ENCODE results near the gene REEP3. TPM values are rescaled to one million over a fixed set of nuclear protein-coding genes. Genes with fewer than 3 reads are reported as not detected.

REEP3 gene
- total and polyA plus RNA-seq, 2 donors (not counting 1 experiment from before 2014, with no cell fraction given), result 2.2 to 8.8 TPM

DNA sequence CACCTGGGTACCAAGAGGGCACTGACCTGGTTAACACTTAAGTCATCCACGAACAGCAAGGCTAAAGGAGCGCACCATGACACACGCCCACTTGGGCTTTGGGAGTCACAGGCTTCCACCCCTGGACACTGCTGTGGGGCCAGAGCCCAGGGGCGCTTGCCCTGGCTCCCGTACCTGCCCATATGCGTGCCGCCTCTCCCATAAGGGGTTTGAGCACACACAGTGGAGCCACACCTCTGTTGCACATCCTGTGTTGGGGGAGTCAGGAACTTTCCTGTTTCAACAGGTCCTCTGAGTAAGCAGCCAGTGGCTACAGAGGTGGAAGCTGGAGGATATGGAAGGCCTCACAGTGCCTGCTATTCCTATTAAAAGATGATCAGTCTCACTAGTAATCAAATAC is 152.0 kb downstream of the REEP3 start:
- Mint-ChIP-seq H3K4me3 (no peak overlapping the region), H3K27ac (no peak overlapping the region), H3K27me3 (no peaks in the 10 kb centered on the region), H3K9me3 (ENCODE audit: insufficient read depth) (no peaks in the 10 kb centered on the region), H3K4me1 (no peaks in the 10 kb centered on the region)
- no peak overlapping the region for H2AFZ ChIP-seq (ENCODE audit: insufficient read depth, low read depth, low read length, poor library complexity, severe bottlenecking)
- CTCF ChIA-PET, result no interaction called here
- no peaks in the 10 kb centered on the region for H3K79me2 ChIP-seq (ENCODE audit: control insufficient read depth, insufficient read depth, low read length)
- no peaks in the 10 kb centered on the region for H3K9me3 ChIP-seq (ENCODE audit: control extremely low read depth in 1 of 3, control insufficient read depth in 2 of 3, insufficient read depth in 1 of 3, low read length in 2 of 3)
- intact Hi-C loops (cut with micrococcal nuclease), result no loop called here
- no peaks in the 10 kb centered on the region for H3K36me3 ChIP-seq (replicated peaks in 1 of 2; ENCODE audit: control extremely low read depth in 1 of 2, control insufficient read depth in 1 of 2, extremely low read depth in 1 of 2, insufficient read depth in 2 of 2, low read length in 1 of 2)
- DNase-seq (no peak), ATAC-seq (ENCODE audit: low read depth) (no peak)
- no peaks in the 10 kb centered on the region for H3K27me3 ChIP-seq (replicated peaks in 1 of 4; ENCODE audit: control extremely low read depth in 1 of 4, control insufficient read depth in 3 of 4, insufficient read depth in 4 of 4, low read length in 3 of 4)
- WGBS (ENCODE audit: insufficient coverage), result 81% methylated on average over 7 of the region's 7 CpGs
- H3K4me2 ChIP-seq (replicated peaks; ENCODE audit: low read depth, low read length, poor library complexity, severe bottlenecking), result no peak overlapping the region
- TF ChIP-seq EZH2 (IDR thresholded peaks at IDR 0.05; ENCODE audit: borderline replicate concordance, insufficient read depth, low read depth, low read length, poor library complexity, severe bottlenecking), result no peak
- TF ChIP-seq, protein P1, sequence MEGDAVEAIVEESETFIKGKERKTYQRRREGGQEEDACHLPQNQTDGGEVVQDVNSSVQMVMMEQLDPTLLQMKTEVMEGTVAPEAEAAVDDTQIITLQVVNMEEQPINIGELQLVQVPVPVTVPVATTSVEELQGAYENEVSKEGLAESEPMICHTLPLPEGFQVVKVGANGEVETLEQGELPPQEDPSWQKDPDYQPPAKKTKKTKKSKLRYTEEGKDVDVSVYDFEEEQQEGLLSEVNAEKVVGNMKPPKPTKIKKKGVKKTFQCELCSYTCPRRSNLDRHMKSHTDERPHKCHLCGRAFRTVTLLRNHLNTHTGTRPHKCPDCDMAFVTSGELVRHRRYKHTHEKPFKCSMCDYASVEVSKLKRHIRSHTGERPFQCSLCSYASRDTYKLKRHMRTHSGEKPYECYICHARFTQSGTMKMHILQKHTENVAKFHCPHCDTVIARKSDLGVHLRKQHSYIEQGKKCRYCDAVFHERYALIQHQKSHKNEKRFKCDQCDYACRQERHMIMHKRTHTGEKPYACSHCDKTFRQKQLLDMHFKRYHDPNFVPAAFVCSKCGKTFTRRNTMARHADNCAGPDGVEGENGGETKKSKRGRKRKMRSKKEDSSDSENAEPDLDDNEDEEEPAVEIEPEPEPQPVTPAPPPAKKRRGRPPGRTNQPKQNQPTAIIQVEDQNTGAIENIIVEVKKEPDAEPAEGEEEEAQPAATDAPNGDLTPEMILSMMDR (IDR thresholded peaks at IDR 0.05), result no peak
- H3K9ac ChIP-seq (ENCODE audit: low read length), result no peak overlapping the region
- no peak overlapping the region for H3K27ac ChIP-seq (ENCODE audit: low read length in 2 of 2)
- no peak overlapping the region for H3K4me3 ChIP-seq (ENCODE audit: control extremely low read depth in 1 of 5, extremely low read depth in 1 of 5, insufficient read depth in 1 of 5, low read depth in 2 of 5, low read length in 4 of 5)
- no peaks in the 10 kb centered on the region for H3K4me1 ChIP-seq (ENCODE audit: control insufficient read depth in 2 of 2, insufficient read depth in 2 of 2, low read length in 2 of 2)
- POLR2A ChIA-PET, result no interaction called here
- no peaks in the 10 kb centered on the region for H4K20me1 ChIP-seq (ENCODE audit: control insufficient read depth, insufficient read depth, low read length, poor library complexity, severe bottlenecking)

GRCh38 chr10:63673846-63674245 is 152.6 kb downstream of the REEP3 start:
- CTCF ChIA-PET, result no interaction called here
- no peak overlapping the region for H2AFZ ChIP-seq (ENCODE audit: insufficient read depth, low read depth, low read length, poor library complexity, severe bottlenecking)
- no peaks in the 10 kb centered on the region for H4K20me1 ChIP-seq (ENCODE audit: control insufficient read depth, insufficient read depth, low read length, poor library complexity, severe bottlenecking)
- POLR2A ChIA-PET, result no interaction called here
- H3K36me3 ChIP-seq (replicated peaks in 1 of 2; ENCODE audit: control extremely low read depth in 1 of 2, control insufficient read depth in 1 of 2, extremely low read depth in 1 of 2, insufficient read depth in 2 of 2, low read length in 1 of 2), result no peaks in the 10 kb centered on the region
- H3K79me2 ChIP-seq (ENCODE audit: control insufficient read depth, insufficient read depth, low read length), result no peaks in the 10 kb centered on the region
- Mint-ChIP-seq H3K27me3 (no peaks in the 10 kb centered on the region), H3K27ac (no peak overlapping the region), H3K9me3 (ENCODE audit: insufficient read depth) (no peaks in the 10 kb centered on the region), H3K4me1 (no peaks in the 10 kb centered on the region), H3K4me3 (no peak overlapping the region)
- no peak for ATAC-seq (ENCODE audit: low read depth)
- no peak overlapping the region for H3K4me3 ChIP-seq (ENCODE audit: control extremely low read depth in 1 of 5, extremely low read depth in 1 of 5, insufficient read depth in 1 of 5, low read depth in 2 of 5, low read length in 4 of 5)
- H3K9me3 ChIP-seq (ENCODE audit: control extremely low read depth in 1 of 3, control insufficient read depth in 2 of 3, insufficient read depth in 1 of 3, low read length in 2 of 3), result no peaks in the 10 kb centered on the region
- no peak overlapping the region for H3K4me2 ChIP-seq (replicated peaks; ENCODE audit: low read depth, low read length, poor library complexity, severe bottlenecking)
- intact Hi-C loops (cut with micrococcal nuclease), result no loop called here
- H3K27ac ChIP-seq (ENCODE audit: low read length in 2 of 2), result no peak overlapping the region
- no peak for DNase-seq
- no peak for TF ChIP-seq EZH2 (IDR thresholded peaks at IDR 0.05; ENCODE audit: borderline replicate concordance, insufficient read depth, low read depth, low read length, poor library complexity, severe bottlenecking)
- TF ChIP-seq, protein P1 (IDR thresholded peaks at IDR 0.05), result no peak
- H3K9ac ChIP-seq (ENCODE audit: low read length), result no peak overlapping the region
- H3K4me1 ChIP-seq (ENCODE audit: control insufficient read depth in 2 of 2, insufficient read depth in 2 of 2, low read length in 2 of 2), result no peaks in the 10 kb centered on the region
- H3K27me3 ChIP-seq (replicated peaks in 1 of 4; ENCODE audit: control extremely low read depth in 1 of 4, control insufficient read depth in 3 of 4, insufficient read depth in 4 of 4, low read length in 3 of 4), result no peaks in the 10 kb centered on the region

Small RNA genes lying within 50 kb of the gene (small RNA-seq; reads per million reads assigned to genes)
- gene AC022022.1 (ENCODE audit: insufficient read length, low read depth, low replicate concordance), result not detected

Other genes starting within 250 kb of the REEP3 start
- gene JMJD1C, start 55.4 kb upstream of the REEP3 start, total RNA-seq, result 235 and 247 TPM in 2 replicates
- 81.8 and 119 TPM in 2 replicates for gene JMJD1C, start 55.4 kb upstream of the REEP3 start, polyA plus RNA-seq

Data from B cell (primary cell).